Epithelial cell of proximal tubule (primary cell): ENCODE data around the gene KNSTRN. TPM values are rescaled to one million over a fixed set of nuclear protein-coding genes. Genes with fewer than 3 reads are reported as not detected.

Source experiments
- DNase-seq: peaks from one replicate; pipeline ENCODE4 v3.0.0-alpha.2; 2011; ENCODE audit warnings: low read depth
- H3K4me3 ChIP-seq: 2 replicates; pipeline ENCODE4 v1.5.1; 2011; ENCODE audit warnings: low read depth, mild to moderate bottlenecking, low read length
- total RNA-seq: library from RNA; depleted of rRNA; stranded (reverse); fragments of >200 nt; gene quantifications from 2 replicates; pipeline ENCODE4 v1.2.3, GENCODE V29; 2015
- TF ChIP-seq, protein P1 (sequence below): conservative IDR thresholded peaks from 2 replicates; pipeline ENCODE4 v1.5.1; 2012; ENCODE audit warnings: low read depth, mild to moderate bottlenecking, low read length

The KNSTRN gene
- total RNA-seq, 1 donor from 2014 or later, result 54.7 TPM

DNA sequence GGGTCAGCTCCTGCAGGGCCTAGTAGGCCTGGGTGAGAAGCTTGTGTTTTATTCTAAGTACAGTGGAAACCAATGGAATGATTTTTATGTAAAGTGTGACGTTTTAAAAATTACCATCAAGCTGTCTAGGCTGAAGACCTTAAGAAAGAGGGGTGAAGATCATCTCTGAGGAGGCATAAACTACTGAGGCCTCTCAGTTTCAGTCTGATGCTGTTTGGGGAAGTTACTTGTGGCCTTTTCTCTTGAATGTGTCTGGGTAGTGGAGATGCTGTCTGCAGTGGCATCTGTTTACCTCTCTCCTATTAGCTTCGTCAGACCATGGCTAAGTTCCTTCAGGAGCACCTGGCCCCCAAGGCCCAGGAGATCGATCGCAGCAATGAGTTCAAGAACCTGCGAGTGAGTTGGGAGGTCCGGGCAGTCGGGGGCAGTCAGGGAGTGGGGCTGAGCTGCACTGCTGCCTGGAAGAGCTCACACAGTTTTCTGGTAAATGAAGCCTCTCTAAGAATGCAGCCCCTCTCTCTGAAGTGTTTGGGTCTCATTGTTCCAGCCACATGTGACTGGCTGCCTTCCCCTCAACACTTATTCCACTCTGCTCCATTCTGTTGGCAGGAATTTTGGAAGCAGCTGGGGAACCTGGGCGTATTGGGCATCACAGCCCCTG lies 24.9 kb downstream of the KNSTRN start:
- no peak for DNase-seq
- TF ChIP-seq, protein P1, sequence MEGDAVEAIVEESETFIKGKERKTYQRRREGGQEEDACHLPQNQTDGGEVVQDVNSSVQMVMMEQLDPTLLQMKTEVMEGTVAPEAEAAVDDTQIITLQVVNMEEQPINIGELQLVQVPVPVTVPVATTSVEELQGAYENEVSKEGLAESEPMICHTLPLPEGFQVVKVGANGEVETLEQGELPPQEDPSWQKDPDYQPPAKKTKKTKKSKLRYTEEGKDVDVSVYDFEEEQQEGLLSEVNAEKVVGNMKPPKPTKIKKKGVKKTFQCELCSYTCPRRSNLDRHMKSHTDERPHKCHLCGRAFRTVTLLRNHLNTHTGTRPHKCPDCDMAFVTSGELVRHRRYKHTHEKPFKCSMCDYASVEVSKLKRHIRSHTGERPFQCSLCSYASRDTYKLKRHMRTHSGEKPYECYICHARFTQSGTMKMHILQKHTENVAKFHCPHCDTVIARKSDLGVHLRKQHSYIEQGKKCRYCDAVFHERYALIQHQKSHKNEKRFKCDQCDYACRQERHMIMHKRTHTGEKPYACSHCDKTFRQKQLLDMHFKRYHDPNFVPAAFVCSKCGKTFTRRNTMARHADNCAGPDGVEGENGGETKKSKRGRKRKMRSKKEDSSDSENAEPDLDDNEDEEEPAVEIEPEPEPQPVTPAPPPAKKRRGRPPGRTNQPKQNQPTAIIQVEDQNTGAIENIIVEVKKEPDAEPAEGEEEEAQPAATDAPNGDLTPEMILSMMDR, result no peak
- no peak overlapping the region for H3K4me3 ChIP-seq

DNA sequence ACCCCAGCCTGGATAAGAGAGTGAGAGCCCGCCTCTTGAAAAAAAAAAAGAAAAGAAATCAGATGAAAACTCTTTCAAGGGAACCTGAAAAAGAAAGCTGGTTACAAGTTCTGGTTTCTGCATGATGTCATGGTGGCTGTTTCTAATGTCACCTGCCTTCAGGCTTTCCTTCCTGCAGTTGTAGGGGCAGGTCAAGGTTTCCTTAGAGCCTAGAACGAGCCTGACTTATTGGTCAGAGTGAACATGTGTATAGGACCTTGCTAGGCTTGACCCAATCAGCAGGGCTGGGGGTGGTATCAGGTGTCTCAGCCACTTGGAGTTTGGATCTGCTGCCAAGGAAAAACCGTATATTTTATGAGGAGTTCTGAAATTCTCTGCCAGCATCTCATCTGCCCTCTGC lies 26.8 kb downstream of the KNSTRN start:
- no peak overlapping the region for H3K4me3 ChIP-seq
- TF ChIP-seq, protein P1, result no peak
- no peak for DNase-seq

DNA sequence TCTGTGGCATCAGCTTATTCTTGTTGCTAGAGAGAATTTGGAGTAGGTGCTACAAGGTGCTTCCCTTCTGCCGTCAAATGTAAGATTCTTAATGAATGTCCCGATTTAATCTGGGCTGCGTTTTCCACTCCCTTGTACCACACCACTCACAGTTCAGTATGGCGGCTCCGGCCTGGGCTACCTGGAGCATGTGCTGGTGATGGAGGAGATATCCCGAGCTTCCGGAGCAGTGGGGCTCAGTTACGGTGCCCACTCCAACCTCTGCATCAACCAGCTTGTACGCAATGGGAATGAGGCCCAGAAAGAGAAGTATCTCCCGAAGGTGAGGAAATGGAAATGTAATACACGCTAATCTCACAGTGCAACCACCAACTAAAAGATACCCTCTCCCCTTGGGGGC lies 28.0 kb downstream of the KNSTRN start:
- H3K4me3 ChIP-seq, result no peak overlapping the region
- TF ChIP-seq, protein P1, result no peak
- DNase-seq, result no peak

DNA sequence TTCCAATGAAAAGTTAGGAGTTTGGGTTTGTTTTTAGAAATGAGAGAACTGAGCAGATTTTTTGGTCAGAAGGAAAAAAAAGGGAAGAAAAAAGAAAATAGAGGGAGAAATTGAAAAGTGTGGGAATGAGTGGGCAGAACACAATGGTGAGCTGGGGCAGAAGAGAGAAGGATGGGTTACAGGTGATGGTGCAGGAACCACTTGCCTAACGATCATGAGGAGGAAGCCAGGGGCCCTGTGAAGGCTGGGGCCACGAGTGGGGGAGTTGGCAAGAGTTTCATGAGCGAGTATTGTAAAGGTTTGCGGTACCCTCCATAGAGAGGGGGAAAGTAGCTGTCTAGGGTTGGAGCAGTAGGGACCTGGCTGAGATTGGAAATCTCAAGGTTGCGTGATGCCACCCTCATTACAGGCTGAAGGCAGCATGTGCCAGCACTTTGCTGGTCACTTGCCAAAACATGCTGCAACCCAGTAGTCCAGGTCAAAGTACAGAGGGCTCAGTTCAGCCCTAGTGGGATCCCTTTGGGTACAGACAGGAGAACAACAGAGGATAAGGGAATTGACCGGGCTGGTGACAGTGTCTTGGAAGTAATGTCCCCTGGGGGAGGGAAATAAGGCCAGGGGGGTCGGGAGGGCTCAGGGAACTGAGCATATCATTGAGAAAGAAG lies 29.7 kb downstream of the KNSTRN start:
- no peak overlapping the region for H3K4me3 ChIP-seq
- no peak for DNase-seq
- TF ChIP-seq, protein P1, result no peak

DNA sequence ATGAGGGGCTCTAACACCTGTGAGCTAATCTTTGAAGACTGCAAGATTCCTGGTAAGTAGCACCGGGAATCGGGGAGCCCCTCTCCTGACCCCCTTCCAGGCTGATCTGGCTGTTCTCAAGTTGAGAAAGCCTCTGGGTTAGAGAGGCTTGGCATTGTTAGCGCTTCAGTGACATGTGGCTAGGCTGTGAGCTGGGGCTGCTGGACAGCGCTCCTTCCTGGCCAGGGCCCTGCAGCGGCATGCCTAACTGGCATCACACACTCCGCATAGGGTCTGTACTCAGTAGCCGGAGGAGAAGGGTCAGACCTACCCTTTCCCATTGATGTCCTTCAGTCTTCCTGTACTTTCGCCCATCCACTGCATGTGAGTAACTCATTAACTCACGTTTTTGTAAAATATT lies 30.5 kb downstream of the KNSTRN start:
- no peak for DNase-seq
- TF ChIP-seq, protein P1, result no peak
- H3K4me3 ChIP-seq, result no peak overlapping the region

DNA sequence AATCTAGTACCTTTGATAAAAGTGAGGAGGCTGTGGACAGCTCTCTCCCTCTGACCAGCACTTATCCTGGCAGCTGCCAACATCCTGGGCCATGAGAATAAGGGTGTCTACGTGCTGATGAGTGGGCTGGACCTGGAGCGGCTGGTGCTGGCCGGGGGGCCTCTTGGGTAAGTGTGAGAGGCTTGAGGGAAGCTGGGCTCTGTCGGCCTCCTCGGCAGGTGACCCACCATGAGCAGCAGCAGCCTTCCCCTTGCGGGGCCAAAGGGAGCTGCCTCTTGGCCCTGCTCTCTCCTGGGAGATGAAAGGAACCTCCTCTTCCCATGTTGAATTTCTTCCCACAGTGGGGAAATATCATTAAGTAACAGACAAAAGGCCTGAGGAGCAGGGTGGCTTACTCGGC lies 32.3 kb downstream of the KNSTRN start:
- TF ChIP-seq, protein P1, result no peak
- no peak overlapping the region for H3K4me3 ChIP-seq
- no peak for DNase-seq

DNA sequence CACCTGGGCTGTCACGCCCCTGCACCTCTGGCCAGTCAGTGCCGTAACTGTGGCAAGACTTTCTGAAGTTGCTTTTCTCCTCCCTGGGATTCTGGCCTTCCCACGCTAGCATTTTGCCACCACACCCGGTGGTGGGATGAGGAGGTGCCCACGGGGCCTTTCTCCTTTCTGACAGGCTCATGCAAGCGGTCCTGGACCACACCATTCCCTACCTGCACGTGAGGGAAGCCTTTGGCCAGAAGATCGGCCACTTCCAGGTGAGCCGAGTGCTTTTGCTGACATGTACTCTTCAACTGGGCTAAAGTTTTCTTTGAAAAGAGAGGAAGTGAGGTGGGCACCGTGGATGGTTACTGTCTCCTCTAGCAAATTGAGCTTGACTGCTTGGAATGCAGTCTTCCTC lies 32.7 kb downstream of the KNSTRN start:
- H3K4me3 ChIP-seq, result no peak overlapping the region
- DNase-seq, result no peak
- TF ChIP-seq, protein P1, result no peak
